Measurements from ENCODE around the gene SHISA6. TPM values are rescaled to one million over a fixed set of nuclear protein-coding genes. Genes with fewer than 3 reads are reported as not detected.

Gene SHISA6
- total and polyA plus RNA-seq, 2 donors (not counting 1 experiment from before 2014, with no cell fraction given), result not detected

GRCh38 chr17:11550431-11550830, 309.4 kb downstream of the SHISA6 start:
- H4K20me1 ChIP-seq (ENCODE audit: control insufficient read depth, extremely low read depth, insufficient read depth, low read length), result no peaks in the 10 kb centered on the region
- H3K4me3 ChIP-seq (replicated peaks in 1 of 4; ENCODE audit: control extremely low read depth in 1 of 4, insufficient read depth in 1 of 4, low read depth in 3 of 4, low read length in 4 of 4), result no peak overlapping the region
- no peaks in the 10 kb centered on the region for H3K4me1 ChIP-seq (ENCODE audit: control insufficient read depth, extremely low read depth, insufficient read depth, low read length)
- H2AFZ ChIP-seq (ENCODE audit: low read length), result no peak overlapping the region
- H3K79me2 ChIP-seq (ENCODE audit: control insufficient read depth, insufficient read depth, low read length), result no peaks in the 10 kb centered on the region
- TF ChIP-seq EZH2 (IDR thresholded peaks at IDR 0.05; ENCODE audit: low read length, missing control alignments), result no peak
- no peak for TF ChIP-seq CTCF (conservative IDR thresholded peaks at IDR 0.05 in 1 of 2, IDR thresholded peaks at IDR 0.05 in 1 of 2; ENCODE audit: low read depth in 1 of 2, low read length in 2 of 2)
- no peak overlapping the region for H3K9ac ChIP-seq (ENCODE audit: insufficient read depth, low read length)
- no peaks in the 10 kb centered on the region for H3K36me3 ChIP-seq (ENCODE audit: control insufficient read depth, insufficient read depth, low read length)
- no peaks in the 10 kb centered on the region for H3K27me3 ChIP-seq (ENCODE audit: control insufficient read depth, insufficient read depth, low read length)
- H3K9me3 ChIP-seq (ENCODE audit: control insufficient read depth, insufficient read depth, low read depth, low read length), result no peaks in the 10 kb centered on the region
- no peak overlapping the region for H3K27ac ChIP-seq (ENCODE audit: insufficient read depth, low read length)
- H3K4me2 ChIP-seq (ENCODE audit: extremely low read depth, insufficient read depth, low read length), result no peak overlapping the region
- DNase-seq (ENCODE audit: low read depth in 2 of 2), result no peak

GRCh38 chr17:11551442-11551841, 310.4 kb downstream of the SHISA6 start:
- H3K4me1 ChIP-seq (ENCODE audit: control insufficient read depth, extremely low read depth, insufficient read depth, low read length), result no peaks in the 10 kb centered on the region
- H3K79me2 ChIP-seq (ENCODE audit: control insufficient read depth, insufficient read depth, low read length), result no peaks in the 10 kb centered on the region
- no peak overlapping the region for H3K4me3 ChIP-seq (replicated peaks in 1 of 4; ENCODE audit: control extremely low read depth in 1 of 4, insufficient read depth in 1 of 4, low read depth in 3 of 4, low read length in 4 of 4)
- no peaks in the 10 kb centered on the region for H3K36me3 ChIP-seq (ENCODE audit: control insufficient read depth, insufficient read depth, low read length)
- H3K27ac ChIP-seq (ENCODE audit: insufficient read depth, low read length), result no peak overlapping the region
- no peaks in the 10 kb centered on the region for H4K20me1 ChIP-seq (ENCODE audit: control insufficient read depth, extremely low read depth, insufficient read depth, low read length)
- no peak overlapping the region for H2AFZ ChIP-seq (ENCODE audit: low read length)
- no peaks in the 10 kb centered on the region for H3K9me3 ChIP-seq (ENCODE audit: control insufficient read depth, insufficient read depth, low read depth, low read length)
- no peak overlapping the region for H3K4me2 ChIP-seq (ENCODE audit: extremely low read depth, insufficient read depth, low read length)
- H3K27me3 ChIP-seq (ENCODE audit: control insufficient read depth, insufficient read depth, low read length), result no peaks in the 10 kb centered on the region
- H3K9ac ChIP-seq (ENCODE audit: insufficient read depth, low read length), result no peak overlapping the region
- no peak for DNase-seq (ENCODE audit: low read depth in 2 of 2)
- TF ChIP-seq CTCF (conservative IDR thresholded peaks at IDR 0.05 in 1 of 2, IDR thresholded peaks at IDR 0.05 in 1 of 2; ENCODE audit: low read depth in 1 of 2, low read length in 2 of 2) (no peak), EZH2 (IDR thresholded peaks at IDR 0.05; ENCODE audit: low read length, missing control alignments) (no peak)

GRCh38 chr17:11553135-11553534, 312.1 kb downstream of the SHISA6 start:
- DNase-seq (ENCODE audit: low read depth in 2 of 2), result no peak

More at GRCh38 chr17:11553135-11553534, 312.1 kb downstream of the SHISA6 start:
- Histone ChIP-seq H3K79me2 (ENCODE audit: control insufficient read depth, insufficient read depth, low read length) (no peaks in the 10 kb centered on the region), H3K4me2 (ENCODE audit: extremely low read depth, insufficient read depth, low read length) (no peak overlapping the region), H2AFZ (ENCODE audit: low read length) (no peak overlapping the region), H3K36me3 (ENCODE audit: control insufficient read depth, insufficient read depth, low read length) (no peaks in the 10 kb centered on the region), H3K4me1 (ENCODE audit: control insufficient read depth, extremely low read depth, insufficient read depth, low read length) (no peaks in the 10 kb centered on the region), H3K9me3 (ENCODE audit: control insufficient read depth, insufficient read depth, low read depth, low read length) (no peaks in the 10 kb centered on the region), H3K27me3 (ENCODE audit: control insufficient read depth, insufficient read depth, low read length) (no peaks in the 10 kb centered on the region), H3K9ac (ENCODE audit: insufficient read depth, low read length) (no peak overlapping the region), H3K4me3 (replicated peaks in 1 of 4; ENCODE audit: control extremely low read depth in 1 of 4, insufficient read depth in 1 of 4, low read depth in 3 of 4, low read length in 4 of 4) (no peak overlapping the region), H4K20me1 (ENCODE audit: control insufficient read depth, extremely low read depth, insufficient read depth, low read length) (no peaks in the 10 kb centered on the region), H3K27ac (ENCODE audit: insufficient read depth, low read length) (no peak overlapping the region)
- TF ChIP-seq CTCF (conservative IDR thresholded peaks at IDR 0.05 in 1 of 2, IDR thresholded peaks at IDR 0.05 in 1 of 2; ENCODE audit: low read depth in 1 of 2, low read length in 2 of 2), result no peak
- no peak for TF ChIP-seq EZH2 (IDR thresholded peaks at IDR 0.05; ENCODE audit: low read length, missing control alignments)

Data from fibroblast of lung (primary cell).